Kidney (tissue), 14 donors: ENCODE data around the gene HMX2. TPM values are rescaled to one million over a fixed set of nuclear protein-coding genes. Genes with fewer than 3 reads are reported as not detected.

Experiments
- DNase-seq, 5 donors: peaks; one replicate each; pipeline ENCODE4 v3.0.0-alpha.2; 2013 to 2020
- FAIRE-seq: peaks from 2 replicates; lab custom pipeline; 2012; peaks lifted over from hg19 to GRCh38; lab: Jason Lieb, UNC
- H3K27ac ChIP-seq, 2 donors: one replicate each; pipeline ENCODE4 v1.7.0; 2013; ENCODE audit warnings: low read depth in 2 of 2, low read length in 2 of 2, inconsistent platforms in 1 of 2
- H3K27me3 ChIP-seq: one replicate; pipeline ENCODE4 v1.7.1; 2013; ENCODE audit warnings: low read length, inconsistent platforms; ENCODE audit not compliant: control insufficient read depth, insufficient read depth
- H3K36me3 ChIP-seq, 3 donors: one replicate each; pipeline versions ENCODE4 v1.7.0 to v1.7.1; 2013; ENCODE audit warnings: low read length in 3 of 3, control low read depth in 1 of 3, inconsistent platforms in 1 of 3; ENCODE audit not compliant: insufficient read depth in 3 of 3, control insufficient read depth in 2 of 3
- H3K4me1 ChIP-seq, 3 donors: one replicate each; pipeline versions ENCODE4 v1.7.0 to v1.7.1; 2013; ENCODE audit warnings: low read length in 3 of 3, inconsistent platforms in 1 of 3, low read depth in 1 of 3; ENCODE audit not compliant: control insufficient read depth in 2 of 3, insufficient read depth in 2 of 3
- H3K4me3 ChIP-seq, 3 donors: one replicate each; pipeline versions ENCODE4 v1.7.0 to v1.8.1; 2013; ENCODE audit warnings: low read length in 3 of 3, control low read depth in 1 of 3, inconsistent platforms in 1 of 3
- H3K9ac ChIP-seq, 3 donors: one replicate each; pipeline versions ENCODE4 v1.7.0 to v1.7.1; 2013; ENCODE audit warnings: low read length in 3 of 3, control low read depth in 1 of 3, inconsistent platforms in 1 of 3
- H3K9me3 ChIP-seq, 3 donors: one replicate each; pipeline versions ENCODE4 v1.7.0 to v1.7.1; 2013; ENCODE audit warnings: low read length in 3 of 3, control low read depth in 1 of 3, inconsistent platforms in 1 of 3; ENCODE audit not compliant: control insufficient read depth in 2 of 3, insufficient read depth in 1 of 3
- intact Hi-C: fragments of 100-400 bp; cut with DNase I; formaldehyde crosslinking; loops from one replicate; pipeline ENCODE4 v1.11.1; 2022
- polyA plus RNA-seq: library from polyadenylated mRNA; stranded (reverse); fragments of 350-450 nt; fragmentation: Illumina TruSeq; extraction: RNeasy Lipid Tissue Mini Kit (QIAGEN cat#74804); gene quantifications from one replicate; pipeline ENCODE4 v1.2.3, GENCODE V29; 2014; ENCODE audit warnings: low read depth, low replicate concordance; ENCODE audit not compliant: insufficient read depth
- total RNA-seq: library from RNA; stranded (reverse); fragmentation: NEBNext Ultra II Directional; extraction: Animal tissue kit (Norgen Biotek cat#: 25700); gene quantifications from one replicate; pipeline ENCODE4 v1.2.1, GENCODE V29; 2021
- TF ChIP-seq, protein P1 (sequence below): IDR thresholded peaks from 3 replicates; pipeline ENCODE4 v1.5.1; 2012; ENCODE audit warnings: mild to moderate bottlenecking, moderate library complexity, borderline replicate concordance; ENCODE audit not compliant: insufficient read depth; ENCODE audit errors: extremely low read depth
- donor health status: control.
- donor health status: control.
- donor health status: control.
- donor health status: control.
- donor health status: control.
- donor health status: DM: yes; HTN: yes; CAD: no.
- donor health status: Normal renal cell carcinoma (clear cell type).

HMX2 gene
- total and polyA plus RNA-seq, 2 donors from 2014 or later, result 0.25 to 4.0 TPM

DNA sequence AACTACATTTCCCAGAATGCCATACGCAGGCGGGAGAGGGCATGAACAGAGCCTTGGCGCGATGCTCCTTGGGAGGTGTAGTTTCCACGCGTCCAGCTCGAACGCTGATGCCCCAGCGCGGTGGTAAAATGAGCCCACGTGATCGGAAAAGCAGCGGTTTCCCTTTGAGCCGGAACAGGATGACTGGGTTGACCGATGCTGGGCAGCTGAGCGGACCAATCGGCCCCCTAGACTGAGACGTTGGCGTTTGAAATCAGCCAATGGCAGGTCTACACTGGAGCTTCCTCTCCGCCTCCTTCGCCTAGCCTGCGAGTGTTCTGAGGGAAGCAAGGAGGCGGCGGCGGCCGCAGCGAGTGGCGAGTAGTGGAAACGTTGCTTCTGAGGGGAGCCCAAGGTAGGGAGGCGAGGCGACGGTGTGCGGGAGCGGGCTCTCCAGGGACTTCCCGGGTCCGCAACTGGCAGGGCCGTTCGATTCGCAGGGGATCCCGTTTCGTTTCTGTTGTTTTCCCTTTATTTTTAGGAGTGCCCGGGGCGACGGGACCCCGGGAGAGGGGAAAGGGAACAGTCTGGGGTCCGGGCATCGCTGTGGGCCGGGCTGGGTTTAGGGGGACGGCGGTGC, 6.3 kb downstream of the HMX2 start, which contains the start of gene BUB3:
Gene BUB3 (plus strand): TSS at position 311 of the 619 bp plus-strand sequence. CDS start 516 bp downstream, outside the sequence.
- Histone ChIP-seq H3K9me3 (peaks cover 0 to 1% (median 0%) of the 10 kb centered on the region in 3 donors), H3K36me3 (peaks cover 2 to 5% (median 3%) of the 10 kb centered on the region in 3 donors), H3K27ac (peak within 1 kb of the TSS; percentile 71 to 76), H3K4me1 (peaks cover 0 to 13% (median 2%) of the 10 kb centered on the region in 3 donors), H3K4me3 (peak within 1 kb of the TSS; percentile 72 to 90 (median 83)), H3K9ac (peak within 1 kb of the TSS; percentile 68 to 78 (median 69)), H3K27me3 (peaks cover 32% of the 10 kb centered on the region)
- peak; percentile 98 for FAIRE-seq
- peak; percentile 99 to 100 (median 99) for DNase-seq
- intact Hi-C loops, result no loop called here
- TF ChIP-seq, protein P1, sequence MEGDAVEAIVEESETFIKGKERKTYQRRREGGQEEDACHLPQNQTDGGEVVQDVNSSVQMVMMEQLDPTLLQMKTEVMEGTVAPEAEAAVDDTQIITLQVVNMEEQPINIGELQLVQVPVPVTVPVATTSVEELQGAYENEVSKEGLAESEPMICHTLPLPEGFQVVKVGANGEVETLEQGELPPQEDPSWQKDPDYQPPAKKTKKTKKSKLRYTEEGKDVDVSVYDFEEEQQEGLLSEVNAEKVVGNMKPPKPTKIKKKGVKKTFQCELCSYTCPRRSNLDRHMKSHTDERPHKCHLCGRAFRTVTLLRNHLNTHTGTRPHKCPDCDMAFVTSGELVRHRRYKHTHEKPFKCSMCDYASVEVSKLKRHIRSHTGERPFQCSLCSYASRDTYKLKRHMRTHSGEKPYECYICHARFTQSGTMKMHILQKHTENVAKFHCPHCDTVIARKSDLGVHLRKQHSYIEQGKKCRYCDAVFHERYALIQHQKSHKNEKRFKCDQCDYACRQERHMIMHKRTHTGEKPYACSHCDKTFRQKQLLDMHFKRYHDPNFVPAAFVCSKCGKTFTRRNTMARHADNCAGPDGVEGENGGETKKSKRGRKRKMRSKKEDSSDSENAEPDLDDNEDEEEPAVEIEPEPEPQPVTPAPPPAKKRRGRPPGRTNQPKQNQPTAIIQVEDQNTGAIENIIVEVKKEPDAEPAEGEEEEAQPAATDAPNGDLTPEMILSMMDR, result no peak

DNA sequence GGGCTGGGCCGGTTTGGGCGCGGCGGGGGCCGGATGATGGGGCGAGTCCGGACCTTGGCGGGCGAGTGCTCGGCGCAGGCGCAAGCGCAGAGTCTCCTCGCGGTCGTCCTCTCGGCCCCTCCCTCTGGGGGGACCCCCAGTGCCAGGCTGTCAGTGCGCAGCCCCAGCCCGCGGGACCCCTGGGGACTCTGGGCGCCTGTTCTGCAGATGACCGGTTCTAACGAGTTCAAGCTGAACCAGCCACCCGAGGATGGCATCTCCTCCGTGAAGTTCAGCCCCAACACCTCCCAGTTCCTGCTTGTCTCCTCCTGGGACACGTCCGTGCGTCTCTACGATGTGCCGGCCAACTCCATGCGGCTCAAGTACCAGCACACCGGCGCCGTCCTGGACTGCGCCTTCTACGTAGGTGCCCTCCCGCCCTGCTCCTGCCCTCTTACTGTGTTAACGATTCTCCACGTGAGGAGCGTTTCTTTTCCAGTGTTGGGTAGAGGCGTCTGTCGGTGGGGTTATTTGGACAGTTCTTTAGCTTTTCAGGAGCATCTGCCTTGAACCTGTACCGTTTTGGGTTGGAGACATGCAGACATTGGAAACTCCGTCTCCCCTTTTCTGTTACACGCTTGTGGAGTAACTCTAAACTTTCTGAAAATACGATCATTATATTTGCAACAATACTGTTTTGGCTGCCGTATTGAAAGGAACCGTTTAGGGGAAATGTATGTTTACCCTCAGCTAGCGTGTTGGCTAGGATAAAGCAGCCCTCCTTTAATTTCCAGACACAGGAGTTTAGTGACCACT, 7.0 kb downstream of the HMX2 start:
- Histone ChIP-seq H3K4me3 (peak overlapping the region; percentile 72 to 90 (median 83)), H3K27me3 (peaks cover 32% of the 10 kb centered on the region), H3K36me3 (peaks cover 2 to 5% (median 3%) of the 10 kb centered on the region in 3 donors), H3K9ac (peak overlapping the region; percentile 35 to 69 (median 44)), H3K9me3 (peaks cover 0 to 1% (median 0%) of the 10 kb centered on the region in 3 donors), H3K27ac (peak overlapping the region; percentile 71 to 76), H3K4me1 (peaks cover 0 to 11% (median 2%) of the 10 kb centered on the region in 3 donors)
- peak; percentile 54 to 89 (median 75) for DNase-seq
- FAIRE-seq, result no peak
- TF ChIP-seq, protein P1, result no peak
- intact Hi-C loops, result no loop called here

- peaks cover 2 to 5% (median 3%) of the 10 kb centered on the region in 3 donors for H3K36me3 ChIP-seq
- H3K27ac ChIP-seq, result no peak overlapping the region
- H3K27me3 ChIP-seq, result peaks cover 23% of the 10 kb centered on the region
- DNase-seq, result no peak
- TF ChIP-seq, protein P1, result no peak
- H3K9me3 ChIP-seq, result peaks cover 0 to 1% (median 0%) of the 10 kb centered on the region in 3 donors
- no peak for FAIRE-seq
- intact Hi-C loops, result no loop called here
- H3K4me1 ChIP-seq, result peaks cover 0 to 5% (median 2%) of the 10 kb centered on the region in 3 donors
- H3K4me3 ChIP-seq, result no peak overlapping the region
- H3K9ac ChIP-seq, result no peak overlapping the region
These were observed 8.1 kb downstream of the HMX2 start for GRCh38 chr10:123156078-123156477.
